Renal cortex interstitium (tissue), 11 donors: ENCODE measurements around the gene SHROOM3. TPM values are rescaled to one million over a fixed set of nuclear protein-coding genes. Genes with fewer than 3 reads are reported as not detected.

Source experiments
- DNase-seq, 11 donors: peaks; one replicate each; pipeline ENCODE4 v3.0.0-alpha.2; 2013; ENCODE audit warnings: low read depth in 9 of 11, low spot score in 4 of 11; ENCODE audit errors: extremely low read depth in 1 of 11
- polyA plus RNA-seq, 3 donors: library from polyadenylated mRNA; unstranded; fragments of 120-200 nt; gene quantifications; one replicate each; pipeline ENCODE4 v1.2.1, GENCODE V29; 2013; ENCODE audit not compliant: insufficient read length in 3 of 3

The SHROOM3 gene
- polyA plus RNA-seq, 3 donors, result 33.4 to 42.4 (median 38.0) TPM

GRCh38 chr4:76485450-76485849, 50.4 kb downstream of the SHROOM3 start:
- DNase-seq, result no peak

DNA sequence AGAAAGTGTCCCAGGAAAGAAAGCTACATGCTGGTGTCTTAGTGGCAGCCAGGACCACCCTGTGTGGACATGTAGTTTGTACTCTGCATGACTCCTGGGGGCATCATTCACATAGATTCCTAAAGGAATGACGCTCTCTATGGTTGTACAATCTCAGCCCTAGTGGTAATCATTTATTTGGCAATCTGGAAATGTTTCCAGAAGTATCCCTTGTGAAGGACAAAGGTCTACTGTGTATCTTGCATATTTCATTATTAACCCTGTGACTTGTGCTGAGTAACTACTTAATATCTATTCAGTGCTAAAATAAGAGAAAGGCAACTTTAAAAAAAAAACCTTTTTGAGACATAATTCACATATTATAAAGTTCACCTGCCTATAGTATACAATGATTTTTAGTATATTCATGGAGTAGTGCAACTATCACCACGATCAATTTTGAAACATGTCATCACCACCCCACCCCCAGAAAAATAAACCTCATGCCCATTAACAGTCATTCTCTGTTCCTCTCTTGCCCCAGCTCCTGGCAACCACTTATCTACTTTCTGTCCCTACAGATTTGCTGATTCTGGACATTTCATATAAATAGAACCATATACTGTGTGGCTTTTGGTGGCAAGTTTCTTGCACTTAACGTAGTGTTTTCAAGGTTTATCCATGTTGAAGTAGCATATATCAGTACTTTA, 51.7 kb downstream of the SHROOM3 start:
- DNase-seq, result no peak

- no peak for DNase-seq
These were observed 52.6 kb downstream of the SHROOM3 start for GRCh38 chr4:76487621-76488020.

DNA sequence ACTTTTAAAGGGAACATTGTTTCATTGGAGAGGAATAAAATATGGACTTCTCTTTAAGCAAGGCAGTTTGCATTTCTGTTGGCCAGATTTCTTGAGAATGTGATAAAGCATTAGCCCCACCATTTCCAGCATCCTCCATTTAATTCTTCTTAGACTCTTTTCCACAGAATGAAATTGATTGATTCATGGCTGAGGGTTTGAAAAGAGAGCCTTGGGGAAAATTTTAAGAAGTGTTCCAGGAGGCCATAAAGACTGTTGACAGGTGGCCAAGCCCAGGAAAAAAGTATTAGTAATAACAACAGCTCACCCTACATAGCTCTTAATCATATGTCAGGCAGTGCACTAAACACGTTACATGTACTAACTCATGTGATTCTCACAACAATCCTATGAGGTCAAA, 53.4 kb downstream of the SHROOM3 start:
- peak in 2 of 11 donors; percentile 22 to 29 for DNase-seq

GRCh38 chr4:76488888-76489685, 54.1 kb downstream of the SHROOM3 start:
- no peak for DNase-seq

DNA sequence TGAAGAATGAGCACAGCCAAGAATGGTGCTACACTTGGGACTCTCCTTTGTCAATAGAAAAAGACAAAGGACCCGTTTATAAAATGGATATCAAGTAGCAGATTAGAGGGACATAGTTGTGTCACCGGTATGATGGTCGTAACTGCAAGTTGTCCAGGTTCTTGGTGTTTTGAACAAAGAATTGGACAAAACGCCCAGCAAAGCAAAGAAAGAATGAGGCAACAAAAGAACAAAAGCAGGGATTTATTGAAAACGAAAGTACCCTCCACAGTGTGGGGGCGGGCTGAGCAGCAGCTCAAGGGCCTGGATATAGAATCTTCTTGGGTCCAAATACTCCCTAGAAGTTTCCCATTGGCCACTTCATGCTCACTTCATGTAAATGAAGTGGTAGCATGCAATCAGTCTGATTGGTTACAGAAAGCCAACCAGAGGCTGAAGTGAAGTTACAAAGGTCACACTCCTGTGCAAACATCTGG, 54.7 kb downstream of the SHROOM3 start:
- no peak for DNase-seq

- no peak for DNase-seq
These were observed 57.0 kb downstream of the SHROOM3 start for GRCh38 chr4:76492055-76492454.

DNA sequence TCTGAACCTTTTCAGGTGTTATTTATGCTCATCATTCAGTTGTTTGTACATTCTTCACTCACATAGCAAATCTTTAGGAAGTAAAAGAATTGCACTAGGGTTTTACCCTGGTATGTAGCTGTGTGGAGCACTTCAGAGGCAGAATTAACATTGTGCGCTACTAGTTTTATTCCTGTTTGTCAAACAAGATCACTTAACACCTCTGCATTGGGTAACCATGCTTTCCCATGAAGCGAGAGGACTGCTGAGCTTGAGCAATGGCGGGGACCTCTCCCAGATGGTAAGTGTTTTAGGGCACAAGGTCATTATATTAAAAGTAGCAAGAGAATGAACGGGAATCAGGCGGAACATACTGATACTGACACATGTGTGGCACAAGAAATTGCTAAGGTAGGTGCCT, 59.2 kb downstream of the SHROOM3 start:
- DNase-seq, result no peak

GRCh38 chr4:76494871-76495590, 60.0 kb downstream of the SHROOM3 start:
- DNase-seq, result no peak

DNA sequence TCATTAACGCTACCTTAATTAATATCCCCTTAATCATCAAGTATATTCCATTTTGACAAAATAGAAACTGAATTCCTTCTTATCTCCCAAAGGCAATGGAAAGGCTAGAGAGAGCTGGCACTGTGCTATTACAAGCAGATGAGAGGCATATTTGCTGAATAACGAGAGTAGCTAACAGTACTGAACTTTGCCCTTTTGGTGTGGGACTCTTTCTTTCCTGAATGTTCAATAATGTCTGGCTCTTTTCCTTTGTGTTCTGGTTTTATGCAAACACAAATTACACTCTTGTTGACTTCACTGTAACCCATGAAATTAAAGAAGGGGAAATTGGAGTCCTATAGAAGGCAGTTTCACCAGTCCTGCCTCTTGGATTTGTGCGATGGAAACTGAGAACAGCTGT, 63.5 kb downstream of the SHROOM3 start:
- DNase-seq, result no peak

DNA sequence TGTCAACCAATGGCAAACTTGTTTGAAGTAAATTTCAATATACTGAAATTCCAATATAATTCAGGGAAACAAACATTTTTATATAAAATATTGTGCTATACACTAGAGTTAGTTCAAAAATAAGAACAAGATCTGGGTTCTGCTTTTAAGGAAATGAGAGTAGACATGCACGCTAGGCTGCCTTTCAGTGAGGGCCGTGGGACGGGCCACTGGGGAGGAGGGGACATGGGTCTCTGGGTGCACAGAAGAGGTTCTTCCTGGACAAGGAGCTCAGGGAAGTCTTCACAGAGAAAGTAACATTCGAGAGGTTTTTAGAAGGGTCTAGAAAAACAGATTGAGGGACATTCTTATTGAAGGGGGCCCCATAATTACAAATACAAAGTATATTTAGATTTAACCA, 64.4 kb downstream of the SHROOM3 start:
- DNase-seq, result no peak

- no peak for DNase-seq
These were observed 67.9 kb downstream of the SHROOM3 start for GRCh38 chr4:76502886-76503285.

GRCh38 chr4:76504613-76505465, 69.8 kb downstream of the SHROOM3 start:
- peak in 3 of 11 donors; percentile 36 to 48 (median 40) for DNase-seq

DNA sequence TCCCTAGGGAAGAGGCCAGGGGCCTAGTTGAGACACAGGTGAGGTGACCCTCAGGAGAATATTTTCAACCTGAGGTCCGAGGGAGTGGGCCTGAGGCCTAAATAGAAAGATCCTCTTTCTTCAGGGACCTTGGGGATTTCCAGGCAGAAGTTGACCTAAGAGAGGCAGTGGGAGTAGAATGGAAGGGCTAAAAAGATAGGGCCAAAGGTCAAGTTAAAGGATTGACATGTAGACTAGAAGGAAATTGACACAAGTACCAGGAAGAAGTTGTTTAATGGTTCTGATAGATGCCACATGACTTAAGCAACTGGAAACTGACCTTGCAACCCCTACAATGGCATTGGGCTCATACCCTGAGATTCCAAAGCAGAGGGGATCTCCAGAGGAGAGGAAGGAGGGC, 76.9 kb downstream of the SHROOM3 start:
- DNase-seq, result no peak

DNA sequence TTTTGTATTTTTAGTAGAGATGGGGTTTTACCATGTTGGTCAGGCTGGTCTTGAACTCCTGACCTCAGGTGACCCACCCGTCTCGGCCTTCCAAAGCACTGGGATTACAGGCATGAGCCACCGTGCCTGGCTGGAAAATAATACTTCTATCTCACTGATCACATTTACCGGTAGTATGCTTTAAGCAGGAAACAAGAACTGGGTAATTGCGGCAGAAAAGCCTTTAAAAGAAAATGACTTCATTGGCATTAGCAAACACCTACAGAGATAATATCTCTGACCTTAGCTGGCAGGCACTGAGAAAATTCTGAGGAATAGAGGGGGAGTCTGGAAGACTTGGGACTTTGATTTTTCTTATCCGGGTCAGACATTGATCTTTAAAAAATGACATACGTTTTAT, 78.5 kb downstream of the SHROOM3 start:
- DNase-seq, result no peak

- DNase-seq, result no peak
These were observed 79.1 kb downstream of the SHROOM3 start for GRCh38 chr4:76514087-76514486.

DNA sequence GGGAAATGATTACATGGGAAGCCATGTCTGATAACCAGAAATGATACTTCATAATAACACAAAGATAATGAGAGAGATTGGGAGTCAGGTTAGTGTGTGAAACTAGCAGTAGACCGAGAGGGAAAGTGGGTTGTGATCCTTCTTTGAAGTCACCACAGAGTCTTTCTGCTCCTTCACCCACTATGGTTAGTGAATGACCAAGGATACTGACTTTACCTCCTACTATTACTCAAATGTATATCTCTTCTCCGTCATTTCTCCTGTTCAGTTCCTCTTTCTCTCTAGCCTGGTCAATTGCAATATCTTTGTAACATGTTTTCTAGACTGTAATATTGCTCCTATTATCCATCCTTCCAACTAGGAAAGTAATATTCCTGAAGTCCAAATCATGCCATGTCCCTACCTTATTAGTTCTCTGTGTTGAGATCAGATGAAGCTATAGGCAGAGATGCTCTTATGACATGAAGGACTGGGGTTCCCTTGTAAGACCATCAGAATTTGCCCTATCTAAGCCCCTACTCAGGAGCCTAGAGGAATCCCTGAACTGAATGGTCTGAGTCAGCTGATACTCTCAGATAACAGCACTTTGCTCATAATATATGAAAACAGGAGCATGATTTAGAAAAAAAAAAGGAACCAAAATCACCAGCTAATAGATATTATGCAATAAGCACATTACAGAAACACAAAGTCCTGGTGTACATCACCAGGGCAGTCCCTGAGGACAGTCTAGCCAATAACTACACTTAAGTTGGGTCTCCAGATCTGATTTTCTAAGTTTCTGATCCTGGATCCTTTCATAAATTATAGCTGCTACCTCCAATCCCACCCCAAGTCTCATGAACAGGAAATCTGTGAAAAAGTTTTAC, 81.2 kb downstream of the SHROOM3 start:
- DNase-seq, result no peak

GRCh38 chr4:76518241-76518640, 83.2 kb downstream of the SHROOM3 start:
- no peak for DNase-seq
